K562 (cell line): ENCODE results near the gene NLRP6. TPM values are rescaled to one million over a fixed set of nuclear protein-coding genes. Genes with fewer than 3 reads are reported as not detected.
A peak's percentile ranks its signal among the peaks of the same experiment; 100 is the strongest.

Experiments
- BMI1 ChIP-seq: fragments of 150-350 bp; IDR thresholded peaks from 2 replicates; pipeline ENCODE4 v1.6.1; 2014; ENCODE audit warnings: low read length
- CBX5 ChIP-seq: IDR thresholded peaks from 2 replicates; pipeline ENCODE4 v1.6.1; 2014; ENCODE audit warnings: low read depth, borderline replicate concordance
- DACH1 ChIP-seq: fragments of 450-650 bp; IDR thresholded peaks from 2 replicates; pipeline ENCODE4 v1.6.1; 2018; ENCODE audit not compliant: partially characterized antibody
- NONO ChIP-seq, 2 experiments: fragments of 200-400 bp in 1 of 2; fragments of 450-650 bp in 1 of 2; formaldehyde crosslinking in 1 of 2; IDR thresholded peaks; 2 replicates each; pipeline ENCODE4 v1.6.1; 2017; ENCODE audit warnings: low read depth in 2 of 2, mild to moderate bottlenecking in 2 of 2, moderate library complexity in 2 of 2, low read length in 1 of 2
- NR2F6 ChIP-seq: fragments of 450-650 bp; formaldehyde crosslinking; IDR thresholded peaks from 2 replicates; pipeline ENCODE4 v1.4.0; 2020; ENCODE audit warnings: mild to moderate bottlenecking
- PPARD ChIP-seq: fragments of 250-450 bp; sonication (Bioruptor Pico); IDR thresholded peaks from 2 replicates; pipeline ENCODE4 v1.8.0; 2022; ENCODE audit warnings: inconsistent platforms, mild to moderate bottlenecking, moderate library complexity
- THRAP3 ChIP-seq: fragments of 450-650 bp; IDR thresholded peaks from 2 replicates; pipeline ENCODE4 v1.6.1; 2016; ENCODE audit warnings: mild to moderate bottlenecking, inconsistent platforms, borderline replicate concordance
- ZKSCAN8 ChIP-seq: fragments of 200-800 bp; sonication (Bioruptor generic); IDR thresholded peaks from 2 replicates; pipeline ENCODE4 v1.6.1; 2016; ENCODE audit warnings: missing genetic modification characterization, missing compliant biosample characterization
- ZNF274 ChIP-seq: IDR thresholded peaks from 2 replicates; pipeline ENCODE4 v1.6.1; 2011; ENCODE audit warnings: low read depth, mild to moderate bottlenecking, low read length, moderate library complexity, borderline replicate concordance
- ZNF324 ChIP-seq: fragments of 250-450 bp; sonication (Bioruptor Pico); IDR thresholded peaks from 2 replicates; pipeline ENCODE4 v1.4.0; 2020; ENCODE audit warnings: mild to moderate bottlenecking
- ZNF717 ChIP-seq: fragments of 250-450 bp; sonication (Bioruptor Pico); IDR thresholded peaks from 2 replicates; pipeline ENCODE4 v1.5.0; 2021
- polyA plus RNA-seq, 8 experiments: library from polyadenylated mRNA; depleted of rRNA in 4 of 8; stranded (reverse) in 5 of 8; unstranded in 3 of 8; fragments of >200 nt; fragmentation: Nextera tagmentation in 2 of 8; fragmentation: Illumina TruSeq in 1 of 8; extraction: Ambion mirVana in 2 of 8; extraction: Trizol in 1 of 8; gene quantifications; 2 replicates each; pipeline versions ENCODE4 v1.2.1 to v1.2.3, GENCODE V29; 2011 to 2014; ENCODE audit warnings: inconsistent platforms in 1 of 8, missing spikeins in 1 of 8
- total RNA-seq, 7 experiments: library from RNA; depleted of rRNA in 6 of 7; stranded (reverse); fragments of >200 nt in 6 of 7; fragmentation: Illumina TruSeq in 2 of 7; extraction: Trizol in 2 of 7; gene quantifications; 2 replicates each; pipeline versions ENCODE4 v1.2.1 to v1.2.3, GENCODE V29; 2011 to 2021; ENCODE audit warnings: low replicate concordance in 1 of 7
- TF ChIP-seq, protein P1 (sequence below), 2 experiments: fragments of 450-650 bp; IDR thresholded peaks; 2 replicates each; pipeline ENCODE4 v1.6.1; 2016; ENCODE audit warnings: mild to moderate bottlenecking in 2 of 2, borderline replicate concordance in 1 of 2, low read depth in 1 of 2, moderate library complexity in 1 of 2
- TF ChIP-seq, protein P2 (sequence below), 2 experiments: fragments of 250-450 bp in 1 of 2; fragments of 450-650 bp in 1 of 2; sonication (Bioruptor Pico) in 1 of 2; IDR thresholded peaks; 2 replicates each; pipeline versions ENCODE4 v1.6.1 to v1.8.0; 2016 to 2021; ENCODE audit warnings: mild to moderate bottlenecking in 2 of 2, moderate library complexity in 2 of 2, missing compliant biosample characterization in 1 of 2, missing genetic modification characterization in 1 of 2

Gene NLRP6
- total and polyA plus RNA-seq, 9 of the 15 experiments (the other 6 are each of a cell fraction or from before 2014, with no cell fraction given), result 0.03 to 0.18 (median 0.15) TPM; not detected in 5

DNA sequence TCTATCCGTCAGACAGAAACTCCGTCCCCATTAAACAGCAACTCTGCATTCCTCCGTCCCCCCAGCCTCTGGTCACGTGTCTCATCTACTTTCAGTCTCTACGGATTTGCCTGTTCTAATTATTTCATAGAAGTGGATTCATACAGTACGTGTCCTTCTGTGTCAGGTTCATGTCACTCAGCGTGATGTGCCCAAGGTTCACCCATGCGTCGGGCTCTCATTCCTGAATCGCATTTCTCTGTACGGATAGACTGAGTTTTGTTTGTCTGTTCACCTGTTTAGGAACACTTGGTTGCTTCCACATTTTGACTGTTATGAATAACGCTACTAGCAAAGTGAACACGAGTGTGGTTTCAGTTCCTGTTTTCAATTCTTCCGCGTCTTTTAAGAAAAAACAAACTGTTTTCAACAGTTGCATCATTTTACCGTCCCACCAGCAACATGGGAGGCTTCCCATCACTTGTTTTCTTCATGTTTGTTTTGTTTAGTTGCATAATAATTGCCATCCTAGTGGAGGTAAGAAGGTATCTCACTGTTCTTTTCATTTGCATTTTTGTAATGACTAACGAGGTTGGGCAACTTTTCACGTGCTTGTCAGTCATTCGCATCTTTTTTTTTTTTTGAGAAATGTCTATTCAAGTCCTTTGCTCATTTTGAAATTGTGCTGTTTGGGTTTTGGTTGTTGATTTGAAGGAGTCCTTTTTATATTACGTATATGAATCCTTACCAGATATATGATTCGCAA lies 8.9 kb upstream of the NLRP6 start (continued):
- TF ChIP-seq, protein P1, sequence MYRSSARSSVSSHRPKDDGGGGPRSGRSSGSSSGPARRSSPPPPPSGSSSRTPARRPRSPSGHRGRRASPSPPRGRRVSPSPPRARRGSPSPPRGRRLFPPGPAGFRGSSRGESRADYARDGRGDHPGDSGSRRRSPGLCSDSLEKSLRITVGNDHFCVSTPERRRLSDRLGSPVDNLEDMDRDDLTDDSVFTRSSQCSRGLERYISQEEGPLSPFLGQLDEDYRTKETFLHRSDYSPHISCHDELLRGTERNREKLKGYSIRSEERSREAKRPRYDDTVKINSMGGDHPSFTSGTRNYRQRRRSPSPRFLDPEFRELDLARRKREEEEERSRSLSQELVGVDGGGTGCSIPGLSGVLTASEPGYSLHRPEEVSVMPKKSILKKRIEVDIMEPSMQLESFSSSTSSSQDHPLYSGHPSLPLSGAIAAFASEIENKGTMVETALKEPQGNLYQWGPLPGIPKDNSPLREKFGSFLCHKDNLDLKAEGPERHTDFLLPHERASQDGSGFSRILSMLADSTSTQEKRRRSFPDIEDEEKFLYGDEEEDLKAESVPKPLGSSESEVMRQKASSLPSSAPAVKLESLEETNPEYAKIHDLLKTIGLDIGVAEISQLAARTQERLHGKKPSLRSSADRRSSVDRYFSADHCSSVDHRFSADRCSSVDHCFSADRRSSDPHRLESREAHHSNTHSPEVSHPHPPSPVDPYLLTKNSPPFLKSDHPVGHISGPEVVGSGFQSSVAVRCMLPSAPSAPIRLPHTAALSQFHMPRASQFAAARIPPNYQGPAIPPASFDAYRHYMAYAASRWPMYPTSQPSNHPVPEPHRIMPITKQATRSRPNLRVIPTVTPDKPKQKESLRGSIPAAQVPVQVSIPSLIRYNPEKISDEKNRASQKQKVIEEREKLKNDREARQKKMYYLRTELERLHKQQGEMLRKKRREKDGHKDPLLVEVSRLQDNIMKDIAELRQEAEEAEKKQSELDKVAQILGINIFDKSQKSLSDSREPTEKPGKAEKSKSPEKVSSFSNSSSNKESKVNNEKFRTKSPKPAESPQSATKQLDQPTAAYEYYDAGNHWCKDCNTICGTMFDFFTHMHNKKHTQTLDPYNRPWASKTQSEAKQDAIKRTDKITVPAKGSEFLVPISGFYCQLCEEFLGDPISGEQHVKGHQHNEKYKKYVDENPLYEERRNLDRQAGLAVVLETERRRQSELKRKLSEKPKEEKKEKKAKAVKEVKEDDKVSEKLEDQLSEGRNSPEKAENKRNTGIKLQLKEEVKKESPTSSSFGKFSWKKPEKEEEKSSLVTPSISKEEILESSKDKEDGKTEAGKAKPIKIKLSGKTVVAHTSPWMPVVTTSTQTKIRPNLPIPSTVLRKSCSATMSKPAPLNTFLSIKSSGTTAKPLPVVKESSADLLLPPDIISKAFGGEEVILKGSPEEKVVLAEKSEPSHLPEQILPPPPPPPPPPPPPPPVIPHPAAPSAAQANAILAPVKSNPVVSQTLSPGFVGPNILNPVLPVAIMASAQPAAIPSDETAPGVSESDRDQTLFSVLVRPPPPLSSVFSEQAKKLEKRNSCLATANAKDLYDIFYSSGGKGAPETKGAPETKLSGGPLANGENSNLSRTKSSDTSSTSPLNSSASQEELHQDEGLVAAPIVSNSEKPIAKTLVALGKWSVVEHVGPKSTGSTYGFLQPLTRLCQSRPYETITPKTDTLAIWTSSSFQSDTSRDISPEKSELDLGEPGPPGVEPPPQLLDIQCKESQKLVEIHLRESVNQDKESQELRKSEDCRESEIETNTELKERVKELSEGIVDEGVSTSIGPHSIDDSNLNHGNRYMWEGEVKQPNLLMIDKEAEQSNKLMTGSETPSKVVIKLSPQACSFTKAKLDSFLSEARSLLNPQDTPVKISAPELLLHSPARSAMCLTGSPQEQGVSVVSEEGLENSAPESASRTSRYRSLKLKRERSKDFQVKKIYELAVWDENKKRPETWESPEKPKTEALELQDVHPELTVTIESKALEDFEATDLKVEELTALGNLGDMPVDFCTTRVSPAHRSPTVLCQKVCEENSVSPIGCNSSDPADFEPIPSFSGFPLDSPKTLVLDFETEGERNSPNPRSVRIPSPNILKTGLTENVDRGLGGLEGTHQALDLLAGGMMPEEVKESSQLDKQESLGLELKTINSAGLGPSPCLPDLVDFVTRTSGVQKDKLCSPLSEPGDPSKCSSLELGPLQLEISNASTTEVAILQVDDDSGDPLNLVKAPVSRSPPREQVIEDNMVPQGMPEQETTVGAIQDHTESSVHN (IDR thresholded peaks at IDR 0.05; ENCODE audit: borderline replicate concordance in 1 of 2, low read depth in 1 of 2), result peak in 1 of 2 experiments; percentile 92; a peak in 2 of 4 replicates
- no peak for TF ChIP-seq THRAP3
- no peak for TF ChIP-seq CBX5
- no peak for TF ChIP-seq PPARD (CRISPR knock-in tag)
- TF ChIP-seq, protein P2, sequence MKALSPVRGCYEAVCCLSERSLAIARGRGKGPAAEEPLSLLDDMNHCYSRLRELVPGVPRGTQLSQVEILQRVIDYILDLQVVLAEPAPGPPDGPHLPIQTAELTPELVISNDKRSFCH (CRISPR knock-in tag; IDR thresholded peaks at IDR 0.05), result no peak
- TF ChIP-seq, protein P2 (tag; IDR thresholded peaks at IDR 0.05), result no peak
- no peak for TF ChIP-seq DACH1
- no peak for TF ChIP-seq ZNF274
- no peak for TF ChIP-seq BMI1
- no peak for TF ChIP-seq ZNF324 (CRISPR knock-in tag)
- TF ChIP-seq ZKSCAN8 (CRISPR knock-in tag), result peak; percentile 75
- peak in 1 of 2 experiments; percentile 17; a peak in 1 of 4 replicates for TF ChIP-seq NONO (IDR thresholded peaks at IDR 0.05; ENCODE audit: low read depth in 2 of 2, low read length in 1 of 2)
- no peak for TF ChIP-seq NR2F6 (CRISPR knock-in tag)
- TF ChIP-seq ZNF717 (CRISPR knock-in tag), result no peak
